Measurements from ENCODE around the gene TFAP2D. TPM values are rescaled to one million over a fixed set of nuclear protein-coding genes. Genes with fewer than 3 reads are reported as not detected.

Gene TFAP2D
- total and polyA plus RNA-seq, 10 of the 15 experiments (the other 5 are each of a cell fraction or from before 2014, with no cell fraction given), result not detected

GRCh38 chr6:50666089-50666488 is 47.2 kb upstream of the TFAP2D start:
- intact Hi-C loops (cut with micrococcal nuclease; ENCODE audit: unreplicated experiment), result no loop called here
- H4K20me1 ChIP-seq (ENCODE audit: control insufficient read depth, insufficient read depth), result no peaks in the 10 kb centered on the region
- WGBS (ENCODE audit: insufficient coverage, insufficient replicate concordance, low lambda C conversion rate, missing lambda C conversion rate), result 71% methylated on average over 3 of the region's 3 CpGs
- ChIA-PET CTCF (interaction anchor here (1.5 kb wide), 1 partner anchor 10 kb away, joined by 4 read pairs; no protein-coding TSS in a partner anchor), SMC1A (ENCODE audit: uncharacterized antibody, unreplicated experiment) (no interaction called here), POLR2A (no interaction called here), RAD21 (ENCODE audit: unreplicated experiment) (no interaction called here)
- BruUV-seq (replicated peaks), result no TSS peak
- no peak overlapping the region for H3K4me2 ChIP-seq (ENCODE audit: control insufficient read depth, insufficient read depth)
- no peak overlapping the region for H3K27ac ChIP-seq (ENCODE audit: control insufficient read depth, insufficient read depth)
- no peaks in the 10 kb centered on the region for H3K4me1 ChIP-seq (ENCODE audit: control insufficient read depth, insufficient read depth, low read length)
- no peak for ATAC-seq
- no peak for DNase-seq (ENCODE audit: low read depth, low spot score)
- no peaks in the 10 kb centered on the region for H3K36me3 ChIP-seq (ENCODE audit: control insufficient read depth in 2 of 2, insufficient read depth in 2 of 2, low read length in 1 of 2)
- TF ChIP-seq NFXL1 (IDR thresholded peaks at IDR 0.05; ENCODE audit: borderline replicate concordance) (no peak), PML (IDR thresholded peaks at IDR 0.05; ENCODE audit: low read length) (no peak), MXI1 (IDR thresholded peaks at IDR 0.05; ENCODE audit: low read depth, low read length) (no peak), TARDBP (IDR thresholded peaks at IDR 0.05; ENCODE audit: borderline replicate concordance) (no peak), RAD51 (IDR thresholded peaks at IDR 0.05) (no peak), MEF2A (IDR thresholded peaks at IDR 0.05; ENCODE audit: insufficient read depth, low read depth, low read length) (no peak), ZBTB4 (CRISPR knock-in tag; IDR thresholded peaks at IDR 0.05) (no peak), PKNOX1 (IDR thresholded peaks at IDR 0.05) (no peak), NRF1 (conservative IDR thresholded peaks at IDR 0.05; ENCODE audit: low read depth, low read length) (no peak), ZNF687 (IDR thresholded peaks at IDR 0.05) (no peak), TAF1 (IDR thresholded peaks at IDR 0.05; ENCODE audit: borderline replicate concordance, low read depth, low read length) (no peak), NR2F1 (conservative IDR thresholded peaks at IDR 0.05) (no peak)
- H3K27me3 ChIP-seq (replicated peaks in 1 of 2; ENCODE audit: control insufficient read depth in 2 of 2, insufficient read depth in 2 of 2, low read length in 1 of 2), result no peaks in the 10 kb centered on the region
- H3K79me2 ChIP-seq (ENCODE audit: control insufficient read depth, insufficient read depth, low read length), result no peaks in the 10 kb centered on the region
- H3K4me3 ChIP-seq, result no peak overlapping the region
- in situ Hi-C loops (cut with MboI), result no loop called here
- no peak for FAIRE-seq
- H3K9ac ChIP-seq (ENCODE audit: control insufficient read depth, insufficient read depth, low read length), result no peak overlapping the region
- H3K9me3 ChIP-seq (replicated peaks; ENCODE audit: control insufficient read depth, insufficient read depth, low read length), result no peaks in the 10 kb centered on the region
- H2AFZ ChIP-seq (ENCODE audit: control insufficient read depth, low read depth, low read length), result no peak overlapping the region

All from GM12878 (cell line).